ENCODE measurements around the gene UBQLN3.

The UBQLN3 gene

DNA sequence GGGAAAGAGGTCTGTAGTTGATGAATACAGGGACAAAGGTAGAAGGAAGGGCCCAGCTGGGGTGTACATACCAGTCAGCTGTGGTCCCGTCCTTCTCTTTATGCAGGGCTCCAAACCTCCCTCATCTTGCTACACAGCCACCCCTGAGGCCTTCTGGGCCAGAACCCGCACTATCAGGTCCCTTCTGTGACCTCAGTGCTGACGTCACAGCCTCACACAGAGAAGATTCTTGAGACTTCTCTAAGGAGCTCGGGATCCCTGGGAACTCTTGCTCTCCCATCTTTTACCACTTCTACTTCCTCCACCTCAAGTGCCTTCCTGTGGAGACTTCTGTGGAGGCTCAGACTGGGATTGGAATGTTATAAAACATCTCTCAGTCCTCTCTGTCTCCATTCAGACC, at the start of gene UBQLN3:
Gene UBQLN3, minus strand, starts transcription at position 155 of the 400 bp plus-strand sequence. CDS start 399 bp downstream, outside the sequence.
- no peak for DNase-seq (ENCODE audit: low read depth in 2 of 3, low spot score in 1 of 3)

DNA sequence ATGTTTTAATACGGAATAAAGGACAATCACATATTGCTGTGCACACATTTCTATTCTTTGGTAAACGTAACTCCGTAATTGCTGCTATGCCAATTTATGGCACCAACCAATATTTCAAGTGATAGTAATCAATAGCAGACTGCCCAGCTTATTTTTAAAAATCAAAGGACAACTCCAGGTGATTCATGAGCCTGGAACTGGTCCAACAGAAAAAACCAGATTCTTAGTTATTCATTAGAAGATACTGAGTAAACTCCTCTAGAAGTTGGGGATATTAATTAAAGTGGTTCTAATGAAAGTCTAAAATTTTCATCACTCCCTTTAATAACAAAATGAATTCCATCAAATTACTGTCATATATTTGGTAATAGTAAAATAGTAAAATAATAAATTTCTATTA, 48.0 kb upstream of the UBQLN3 start:
- no peak for DNase-seq (ENCODE audit: low read depth in 2 of 3, low spot score in 1 of 3)

DNA sequence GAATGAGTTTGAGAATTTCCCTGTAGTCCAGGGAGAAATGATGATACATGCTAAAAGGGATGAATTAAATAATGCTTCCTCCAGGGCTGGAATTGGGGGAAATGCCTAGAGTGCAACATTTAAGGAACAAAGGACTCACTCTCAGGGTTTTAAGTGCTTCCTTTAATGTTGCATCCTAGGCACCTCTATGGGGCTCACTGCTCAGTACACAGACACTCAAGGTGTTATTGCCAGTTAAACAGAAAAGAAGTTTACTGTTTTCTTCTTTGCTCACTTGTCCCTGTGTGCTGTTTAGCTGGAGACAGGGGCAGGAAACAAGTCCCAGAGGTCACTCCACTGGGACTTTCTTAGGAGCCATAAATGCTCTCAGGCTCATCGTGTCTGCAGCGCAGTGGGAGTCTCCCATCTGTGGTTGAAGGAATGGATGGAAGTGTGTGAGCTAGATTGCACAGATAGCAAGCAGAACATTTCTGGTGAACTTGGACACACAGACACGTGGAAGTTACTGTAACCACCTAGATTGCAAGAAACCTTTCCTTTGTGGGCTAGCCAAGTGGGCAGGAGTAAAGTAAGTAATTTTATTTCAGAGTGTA, 46.9 kb upstream of the UBQLN3 start:
- DNase-seq (ENCODE audit: low read depth in 2 of 3, low spot score in 1 of 3) = no peak

DNA sequence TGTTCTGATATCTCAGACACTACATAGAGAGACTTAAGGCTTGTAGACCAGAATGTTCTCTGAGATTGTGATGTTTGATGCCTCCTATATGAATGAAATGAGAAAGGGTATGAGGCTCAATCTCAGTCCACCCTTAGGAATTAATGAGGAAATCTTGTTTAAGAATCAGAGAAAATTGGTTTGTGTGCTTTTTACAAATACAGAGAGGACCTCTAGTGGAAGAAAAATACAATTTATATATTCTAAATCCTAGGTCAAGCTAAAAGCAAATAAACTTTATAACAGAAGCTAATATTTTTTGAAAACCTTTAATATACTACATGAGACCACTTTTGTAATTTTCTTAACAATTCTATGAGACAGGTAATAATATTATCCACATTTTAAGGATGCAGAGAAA, 43.6 kb upstream of the UBQLN3 start:
- DNase-seq (ENCODE audit: low read depth in 2 of 3, low spot score in 1 of 3) = no peak

DNA sequence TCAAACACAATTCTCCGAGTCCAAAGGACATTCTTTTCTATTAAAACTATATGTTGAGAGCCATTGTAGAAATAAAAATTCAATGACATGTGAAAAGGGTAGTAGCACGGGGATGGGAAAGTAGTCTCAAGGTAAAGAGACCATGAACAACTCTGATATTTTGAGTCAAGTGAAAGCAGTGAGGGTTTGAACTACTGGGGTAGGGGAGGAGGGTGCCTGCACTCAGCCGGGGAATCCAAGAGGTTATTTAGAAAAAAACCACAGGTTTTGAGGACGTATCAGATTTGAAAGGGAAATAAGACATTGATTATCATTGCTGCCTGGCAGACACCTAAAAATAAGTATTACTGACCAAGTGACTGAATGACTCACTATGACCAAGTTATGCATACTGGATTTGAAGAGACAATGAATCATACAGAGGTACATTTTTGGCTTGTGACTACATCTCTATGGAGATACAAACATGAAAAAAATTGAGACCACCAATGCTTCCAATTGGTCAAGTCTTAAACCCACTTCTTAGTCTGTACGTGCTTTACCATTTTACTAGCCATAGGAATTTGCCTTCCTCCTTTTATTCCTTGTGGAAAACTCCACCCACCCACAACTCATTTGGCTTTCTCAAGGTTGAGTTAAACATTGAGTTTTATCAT, 40.8 kb upstream of the UBQLN3 start:
- DNase-seq (ENCODE audit: low read depth in 2 of 3, low spot score in 1 of 3) = no peak

DNA sequence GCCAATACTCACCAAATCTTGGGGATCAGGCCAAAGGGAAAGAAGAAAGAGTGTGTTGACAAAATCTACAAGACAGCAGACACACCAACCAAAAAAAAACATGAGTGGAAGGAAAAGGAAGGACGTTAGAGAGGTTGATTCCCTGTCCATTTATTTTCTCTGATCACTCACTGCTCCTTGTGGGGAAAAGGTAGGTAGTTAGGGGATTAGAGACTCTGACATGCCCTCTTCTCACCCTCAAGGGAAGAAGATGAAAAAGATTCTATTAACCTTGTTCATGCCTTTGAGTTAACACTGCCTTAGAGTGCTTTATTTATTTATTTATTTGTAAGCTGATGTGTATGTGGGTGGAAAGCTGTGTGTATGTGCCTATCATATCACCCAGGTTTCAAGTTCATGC, 38.7 kb upstream of the UBQLN3 start, which contains the start of gene OR52H1:
Gene OR52H1, minus strand, starts transcription at position 101 of the 400 bp plus-strand sequence. CDS start 3,035 bp downstream, outside the sequence.
- DNase-seq (ENCODE audit: low read depth in 2 of 3, low spot score in 1 of 3) = no peak

DNA sequence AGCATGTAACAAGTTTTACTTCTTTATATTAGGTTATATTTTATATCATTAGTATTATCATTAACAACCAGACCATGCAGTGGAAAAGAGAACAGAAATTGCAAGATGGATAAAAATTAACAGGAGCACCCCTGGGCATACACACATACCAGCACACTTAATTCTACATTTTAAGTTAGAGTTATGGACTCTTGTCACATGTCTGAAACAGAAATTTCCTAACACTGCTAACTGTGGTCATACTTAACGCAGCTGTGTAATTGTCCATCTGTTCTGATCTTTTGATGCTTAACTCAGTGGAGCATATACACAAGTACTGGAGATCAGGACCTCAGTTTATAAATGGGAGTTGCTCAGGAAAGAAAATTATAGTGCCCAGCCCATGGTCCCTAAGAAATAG, 38.2 kb upstream of the UBQLN3 start:
- DNase-seq (ENCODE audit: low read depth in 2 of 3, low spot score in 1 of 3) = no peak

DNA sequence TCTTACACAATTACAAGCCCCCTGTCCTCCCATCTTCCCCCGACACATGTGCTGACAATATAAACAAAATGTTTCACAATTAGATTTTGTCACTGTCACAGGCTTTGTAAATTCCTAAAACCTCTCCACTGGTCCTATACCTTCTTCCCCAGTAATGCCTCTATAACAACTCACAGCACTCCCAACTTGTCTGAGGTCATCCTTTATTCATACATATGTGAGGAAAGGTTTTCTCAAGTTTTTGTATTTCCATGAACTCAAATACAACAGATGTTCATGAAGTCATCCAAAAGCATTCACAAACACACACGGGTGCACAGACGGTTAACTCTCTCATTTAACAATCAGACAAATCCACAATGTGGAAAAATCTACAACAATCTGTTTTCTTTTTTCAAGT, 36.7 kb upstream of the UBQLN3 start:
- no peak for DNase-seq (ENCODE audit: low read depth in 2 of 3, low spot score in 1 of 3)

DNA sequence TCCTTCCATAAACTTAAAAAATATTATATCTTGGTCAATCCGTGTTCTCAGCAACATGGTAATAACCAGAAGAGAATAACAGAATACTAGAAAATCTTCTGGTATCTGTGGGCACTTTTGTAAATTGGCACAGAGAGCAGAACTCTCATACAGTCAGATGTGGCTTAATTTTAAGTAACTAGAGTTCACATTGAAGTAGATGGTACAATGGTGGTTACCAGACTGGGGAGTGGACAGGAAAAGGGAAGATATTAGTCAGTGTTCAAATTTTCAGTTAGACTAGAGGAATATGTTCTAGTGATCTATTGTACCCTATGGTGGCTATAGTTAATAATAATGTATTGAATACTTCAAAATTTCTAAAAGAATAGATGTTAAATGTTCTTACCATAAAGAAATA, 31.7 kb upstream of the UBQLN3 start:
- DNase-seq (ENCODE audit: low read depth in 2 of 3, low spot score in 1 of 3) = no peak

DNA sequence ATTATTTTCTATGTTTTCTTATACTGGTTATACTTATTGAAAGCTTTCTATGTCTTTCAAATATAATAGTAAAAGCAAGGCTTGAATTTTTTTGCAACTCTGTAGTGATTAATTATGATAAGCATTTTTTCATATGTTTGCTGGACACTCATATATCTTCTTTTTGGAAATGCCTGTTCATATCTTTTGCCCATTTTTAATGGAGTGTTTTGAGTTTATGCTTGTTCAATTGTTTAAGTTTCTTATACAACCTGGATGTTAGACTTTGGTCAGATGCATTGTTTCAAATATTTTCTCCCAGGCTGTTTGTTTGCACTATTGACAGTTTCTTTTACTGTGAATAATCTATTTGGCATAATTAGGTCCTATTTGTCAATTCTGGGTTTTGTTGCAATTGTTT, 26.7 kb upstream of the UBQLN3 start:
- DNase-seq (ENCODE audit: low read depth in 2 of 3, low spot score in 1 of 3) = no peak

DNA sequence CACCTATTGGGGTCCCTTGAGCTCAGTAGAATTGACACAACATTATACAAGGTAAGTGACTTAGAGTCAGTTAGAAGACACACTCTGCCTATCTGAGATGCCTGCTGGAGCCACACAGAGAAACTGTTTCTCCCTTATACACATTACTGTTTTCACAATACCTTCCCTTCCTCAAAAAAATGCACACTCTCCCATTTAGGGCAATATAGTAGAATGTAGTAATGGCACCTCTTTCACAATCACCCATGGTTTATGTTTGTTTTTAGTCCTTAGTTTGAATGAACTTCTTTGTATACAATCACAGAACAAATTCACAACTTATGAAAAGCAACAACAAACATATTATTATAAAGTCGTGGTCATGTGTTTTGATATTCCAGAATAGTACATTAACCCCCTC, 24.3 kb upstream of the UBQLN3 start:
- no peak for DNase-seq (ENCODE audit: low read depth in 2 of 3, low spot score in 1 of 3)

DNA sequence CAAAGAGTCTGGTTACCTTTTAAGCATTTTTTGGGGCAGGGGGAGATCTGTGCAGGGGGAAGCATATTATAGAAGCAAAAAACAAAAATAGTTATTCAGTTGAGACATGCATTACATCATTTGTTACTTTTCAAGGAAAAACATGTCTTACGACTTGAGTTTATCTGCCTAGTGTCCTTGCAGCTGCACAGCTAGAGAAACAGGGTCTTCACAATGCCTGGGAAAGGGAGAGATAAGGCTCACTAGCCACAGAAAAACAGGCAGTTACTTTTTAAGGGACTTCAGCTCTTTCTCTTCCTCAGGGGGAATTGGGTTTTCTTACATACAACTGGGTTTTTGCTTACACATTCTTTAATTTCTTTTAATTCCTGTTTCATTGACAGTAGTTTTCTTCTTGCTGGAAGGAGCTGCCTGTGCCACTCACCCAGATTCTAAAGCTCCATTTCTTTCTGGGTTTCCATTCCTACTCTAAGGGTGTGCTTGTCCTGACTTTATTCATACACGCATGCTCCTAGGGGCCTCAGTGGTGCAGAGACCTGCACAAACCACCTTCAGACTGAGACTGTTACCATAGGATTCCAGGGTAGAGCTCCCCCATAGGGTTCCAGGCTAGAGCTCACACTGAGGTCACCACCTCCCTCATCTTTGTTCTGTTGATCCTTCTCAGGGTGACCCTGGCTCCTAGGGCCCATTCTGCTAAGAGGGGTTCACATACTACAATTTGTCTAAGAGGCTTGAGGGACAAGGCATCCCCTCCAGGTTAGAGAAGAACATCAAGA, 21.5 kb upstream of the UBQLN3 start:
- no peak for DNase-seq (ENCODE audit: low read depth in 2 of 3, low spot score in 1 of 3)

DNA sequence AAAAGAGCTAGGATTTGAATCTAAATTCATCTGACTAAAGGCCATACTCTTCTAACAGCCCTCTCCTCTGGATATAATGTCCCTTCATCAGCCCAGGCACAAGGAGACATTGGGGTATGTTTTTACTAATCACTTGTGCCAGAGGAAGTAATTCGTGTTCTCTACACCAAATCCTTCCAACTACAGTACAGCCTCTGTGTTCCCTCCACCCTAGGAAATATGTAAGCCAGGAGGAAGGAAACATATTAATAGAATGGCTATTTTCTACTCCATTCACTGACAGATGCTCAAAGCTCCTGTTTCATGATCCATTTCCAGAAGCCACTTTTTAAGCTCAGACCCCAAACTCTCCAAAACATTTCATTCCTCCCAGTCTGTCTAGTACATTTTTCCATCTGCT, 18.7 kb upstream of the UBQLN3 start:
- no peak for DNase-seq (ENCODE audit: low read depth in 2 of 3, low spot score in 1 of 3)

DNA sequence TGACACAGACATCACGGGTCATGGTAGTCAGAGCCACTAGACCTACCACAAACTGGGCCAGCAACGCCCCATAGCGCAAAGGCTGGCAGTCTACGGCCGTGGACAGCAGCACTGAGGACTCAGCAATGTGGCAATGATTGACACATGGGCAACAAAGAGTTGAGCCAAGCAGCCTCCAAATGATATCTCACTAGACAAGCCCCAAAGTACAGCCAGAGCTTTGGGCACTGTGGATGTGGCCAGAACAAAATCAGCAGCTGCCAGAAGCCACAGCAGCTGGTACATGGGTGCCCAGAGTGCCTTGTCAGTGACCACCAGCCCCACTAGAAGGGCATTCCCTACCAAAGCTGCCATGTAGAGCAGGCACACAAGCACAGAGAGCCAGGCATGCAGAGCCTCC, 18.0 kb upstream of the UBQLN3 start:
- DNase-seq (ENCODE audit: low read depth in 2 of 3, low spot score in 1 of 3) = no peak

DNA sequence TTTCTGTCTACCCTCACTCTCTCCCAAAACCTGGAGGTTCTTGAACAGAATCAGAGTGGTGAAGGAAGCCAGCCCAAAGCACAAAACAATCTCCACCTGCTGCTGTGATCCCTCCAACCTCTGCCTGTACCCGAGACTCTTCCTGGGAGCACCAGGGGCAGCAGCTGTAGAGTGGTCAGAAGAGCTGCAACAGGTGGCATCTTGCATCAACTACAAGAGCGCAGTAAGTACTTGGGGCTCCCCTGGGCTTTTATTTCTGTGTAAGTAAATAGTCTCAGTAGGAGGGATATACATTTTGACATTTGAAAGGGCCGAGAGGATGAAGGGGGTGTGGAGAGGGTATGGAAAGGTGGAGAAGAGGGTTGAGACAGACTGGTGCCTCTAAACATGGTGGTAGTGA, 15.0 kb upstream of the UBQLN3 start:
- DNase-seq (ENCODE audit: low read depth in 2 of 3, low spot score in 1 of 3) = no peak

DNA sequence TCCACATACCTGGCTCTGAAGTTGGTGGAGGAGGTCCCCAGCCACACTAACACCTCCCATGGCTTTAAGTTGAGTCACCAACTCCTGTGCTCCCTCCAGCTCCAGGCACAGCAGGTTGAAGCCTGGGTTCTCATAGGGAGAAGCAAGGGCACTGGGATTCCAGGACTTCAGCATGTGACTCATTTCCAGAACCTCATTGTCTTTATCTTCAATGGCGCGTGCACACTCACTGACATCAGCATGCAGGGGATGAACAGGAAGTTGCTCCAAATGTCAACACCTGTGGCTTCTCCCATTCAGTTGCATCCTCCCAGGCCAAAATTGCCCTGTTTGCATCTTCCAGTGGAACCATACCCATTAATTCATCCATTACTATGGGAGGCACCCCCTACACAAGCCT, 12.6 kb upstream of the UBQLN3 start:
- DNase-seq (ENCODE audit: low read depth in 2 of 3, low spot score in 1 of 3) = no peak

DNA sequence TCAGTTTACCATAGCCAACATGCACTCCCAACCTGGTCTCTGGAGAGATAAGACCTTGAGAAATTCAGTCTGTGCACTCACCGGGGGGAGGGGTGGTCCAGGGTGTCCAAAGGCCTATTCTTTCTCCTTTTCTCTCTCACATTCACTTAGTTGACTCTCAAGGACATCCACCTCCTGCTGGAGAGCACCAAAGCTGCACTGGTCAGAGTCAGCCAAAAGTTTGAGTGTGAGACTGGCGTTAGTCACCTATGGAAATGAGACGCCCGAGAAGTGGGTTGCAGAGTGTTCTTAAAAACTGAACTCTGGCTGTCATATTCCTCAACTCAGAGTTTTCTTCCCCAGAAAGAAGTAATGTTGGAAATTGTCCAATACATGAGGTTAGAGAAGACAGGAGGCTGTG, 11.8 kb upstream of the UBQLN3 start:
- DNase-seq (ENCODE audit: low read depth in 2 of 3, low spot score in 1 of 3) = no peak

DNA sequence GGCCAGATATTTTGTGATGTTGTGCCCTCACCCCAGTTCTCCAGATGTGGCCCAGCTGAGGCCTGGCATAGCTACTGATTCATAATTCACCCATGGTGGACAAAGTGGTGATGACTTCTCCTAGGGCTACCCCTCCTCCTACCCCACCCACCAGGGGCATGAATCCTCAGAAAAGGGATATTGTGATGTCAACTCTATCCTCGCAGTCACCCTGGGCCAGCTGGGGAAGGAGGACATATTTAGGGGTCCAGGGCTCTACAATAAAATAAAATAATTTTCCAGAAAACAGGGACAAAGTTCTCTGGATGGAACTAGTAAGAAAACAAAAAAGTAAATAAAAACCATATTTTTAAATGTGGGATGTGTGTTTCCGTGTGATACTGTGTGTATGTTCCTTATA, 6.8 kb upstream of the UBQLN3 start, which contains the start of gene UBQLNL:
Gene UBQLNL, minus strand, starts transcription at position 101 of the 400 bp plus-strand sequence. CDS start 258 bp downstream, outside the sequence.
- DNase-seq (ENCODE audit: low read depth in 2 of 3, low spot score in 1 of 3) = no peak

DNA sequence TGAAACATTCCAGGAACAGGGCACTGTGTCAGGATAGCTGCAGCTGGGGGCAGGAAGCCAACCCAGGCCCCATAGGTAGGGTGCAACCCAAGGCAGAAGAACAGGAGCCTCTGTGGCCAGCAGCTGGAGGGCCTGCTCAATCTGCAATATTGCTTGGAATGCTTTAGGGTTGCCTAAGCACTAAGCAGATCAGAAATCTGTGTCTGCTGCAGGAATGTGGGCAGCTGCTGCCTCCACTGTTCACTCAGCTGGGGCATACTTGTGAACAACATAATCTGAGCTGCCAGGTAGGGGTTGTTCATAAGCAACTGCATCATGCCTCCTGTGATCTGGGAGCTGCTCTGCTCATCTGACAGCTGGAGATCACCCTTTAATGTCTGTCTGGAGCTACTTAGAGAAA, 5.1 kb upstream of the UBQLN3 start:
- DNase-seq (ENCODE audit: low read depth in 2 of 3, low spot score in 1 of 3) = no peak

DNA sequence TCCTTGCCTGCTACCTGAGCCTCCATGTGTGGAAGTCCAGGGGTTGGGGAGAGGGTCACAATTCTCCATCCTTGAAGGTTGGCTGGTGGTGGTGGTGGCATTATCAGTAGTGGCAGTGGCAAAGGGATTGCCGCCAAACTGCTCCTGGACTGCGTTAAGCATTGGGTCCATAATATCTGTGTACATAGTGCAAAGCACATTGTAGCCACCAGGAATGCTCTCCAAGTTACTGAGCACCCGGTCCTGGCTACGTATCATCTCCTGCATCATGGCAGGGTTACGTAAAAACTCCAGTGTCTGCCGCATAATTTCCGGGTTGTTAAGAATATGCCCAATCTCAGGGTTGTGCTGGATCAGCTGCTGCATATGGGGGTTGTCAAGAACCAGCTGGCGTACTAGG, 1.2 kb downstream of the UBQLN3 start:
- DNase-seq (ENCODE audit: low read depth in 2 of 3, low spot score in 1 of 3) = no peak

DNA sequence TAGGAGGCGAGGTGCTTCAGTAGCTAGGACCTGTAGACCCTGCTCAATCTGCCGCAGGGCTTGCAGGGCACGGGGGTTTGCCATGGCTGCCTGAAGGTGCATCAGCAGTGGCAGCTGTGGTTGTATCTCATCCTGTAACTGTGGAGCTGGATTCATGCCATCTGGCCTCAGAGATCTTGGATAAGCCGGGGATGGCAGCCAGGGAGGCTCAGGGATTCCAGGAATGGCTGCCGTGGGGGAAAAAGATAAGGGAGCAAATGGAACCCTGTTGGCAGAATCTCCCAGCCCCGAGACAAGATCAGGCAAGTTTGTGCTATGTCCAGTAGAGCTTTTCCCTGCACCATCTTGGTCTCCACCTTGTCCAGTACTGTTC, 1.8 kb downstream of the UBQLN3 start:
- DNase-seq (ENCODE audit: low read depth in 2 of 3, low spot score in 1 of 3) = no peak

DNA sequence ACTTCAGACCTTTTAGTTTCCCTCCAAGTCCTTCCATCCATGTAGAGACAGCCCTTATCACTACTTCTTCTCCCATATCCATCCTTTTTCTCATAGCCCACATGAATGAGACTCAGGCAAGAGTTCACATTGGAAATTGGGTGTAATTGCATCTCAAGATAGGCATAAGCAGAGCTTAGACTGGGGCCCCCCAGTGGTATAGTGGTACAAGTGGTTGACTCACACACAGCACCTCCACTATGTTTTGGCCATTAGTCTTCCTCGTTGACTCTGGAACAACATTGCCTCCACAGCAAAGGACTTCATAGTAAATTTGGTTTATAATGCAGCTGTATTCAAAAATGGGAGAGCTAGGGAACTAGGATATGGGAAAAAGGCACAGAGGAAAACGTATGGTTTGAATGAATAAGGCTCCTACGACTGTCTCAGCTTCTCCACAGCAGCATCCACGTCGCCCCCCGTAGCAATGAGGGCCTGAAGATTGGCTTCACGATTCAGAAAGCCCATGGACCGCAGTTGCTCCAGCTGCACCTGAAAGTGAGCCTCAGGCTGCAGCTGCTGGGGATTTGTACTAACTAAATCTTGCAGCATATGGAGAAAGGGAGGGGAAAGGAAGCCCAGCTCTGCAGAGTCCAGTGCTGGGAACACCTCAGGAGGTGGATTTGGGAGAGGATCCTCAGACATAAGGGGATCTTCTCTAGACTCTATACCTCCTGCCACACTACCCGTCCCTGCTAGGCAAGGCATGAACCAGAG, 2.4 kb downstream of the UBQLN3 start:
- DNase-seq (ENCODE audit: low read depth in 2 of 3, low spot score in 1 of 3) = no peak
